ENCODE results near the gene CRNN. TPM values are rescaled to one million over a fixed set of nuclear protein-coding genes. Genes with fewer than 3 reads are reported as not detected.

CRNN gene
- not detected for polyA plus RNA-seq (2013, experiment 1 of 2)
- not detected for polyA plus RNA-seq (2013, experiment 2 of 2)

DNA sequence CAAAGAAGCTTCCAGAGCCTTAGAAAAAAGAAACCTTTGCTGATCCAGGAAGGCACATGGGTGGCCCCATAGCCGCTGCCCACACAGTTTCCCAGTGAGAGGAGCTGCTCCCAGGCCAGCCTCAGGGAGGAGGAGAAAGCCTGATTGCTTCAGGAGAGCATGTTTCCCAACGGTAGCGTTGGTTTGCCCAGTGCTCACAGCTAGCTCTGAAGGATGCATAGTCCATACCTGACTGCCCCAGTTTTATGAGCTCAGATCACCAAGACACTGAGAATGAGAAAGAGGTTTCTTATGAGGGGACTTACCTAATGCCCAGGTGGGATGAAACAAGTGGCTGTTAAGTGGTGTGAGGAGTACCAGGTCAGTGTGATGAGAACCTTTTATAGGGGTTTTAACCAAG lies at the start of gene CRNN:
Gene CRNN, minus strand, starts transcription at position 355 of the 400 bp plus-strand sequence. CDS start 2,030 bp downstream, outside the sequence.
- no peak within 1 kb of the TSS for H2BK15ac ChIP-seq (ENCODE audit: low read length)
- peaks cover 0 to 8% (median 0%) of the 10 kb centered on the region in 3 experiments for H3K27me3 ChIP-seq (ENCODE audit: control insufficient read depth in 3 of 3, insufficient read depth in 3 of 3, low read depth in 1 of 3, low read length in 3 of 3)
- no peak within 1 kb of the TSS for H2AFZ ChIP-seq (ENCODE audit: low read length)
- no peak within 1 kb of the TSS for H4K91ac ChIP-seq (ENCODE audit: low read depth, low read length, poor library complexity)
- no peak within 1 kb of the TSS for H4K8ac ChIP-seq (ENCODE audit: low read depth, low read length)
- no peak within 1 kb of the TSS for H2BK5ac ChIP-seq (ENCODE audit: low read length)
- H3K9ac ChIP-seq (ENCODE audit: low read depth, low read length, poor library complexity) = no peak within 1 kb of the TSS
- no peak within 1 kb of the TSS for H2AK5ac ChIP-seq (ENCODE audit: low read depth, low read length)
- no peak within 1 kb of the TSS for H3K4me2 ChIP-seq (ENCODE audit: insufficient read depth, low read length, poor library complexity, severe bottlenecking)
- H2BK120ac ChIP-seq (ENCODE audit: low read depth, low read length) = no peak within 1 kb of the TSS
- H3K4me3 ChIP-seq (ENCODE audit: low read length in 2 of 2) = no peak within 1 kb of the TSS
- H3K4ac ChIP-seq (ENCODE audit: low read length) = no peak within 1 kb of the TSS
- no peak within 1 kb of the TSS for H3K27ac ChIP-seq (replicated peaks; ENCODE audit: low read length)
- H2BK12ac ChIP-seq (ENCODE audit: low read length) = no peak within 1 kb of the TSS
- H3K4me1 ChIP-seq (ENCODE audit: control insufficient read depth in 2 of 2, insufficient read depth in 1 of 2, low read depth in 1 of 2, low read length in 2 of 2) = no peaks in the 10 kb centered on the region
- no peak within 1 kb of the TSS for H3K14ac ChIP-seq (ENCODE audit: low read length)
- no peaks in the 10 kb centered on the region for H3K79me1 ChIP-seq (ENCODE audit: low read depth, low read length)
- no peaks in the 10 kb centered on the region for H3K36me3 ChIP-seq (replicated peaks in 1 of 2; ENCODE audit: control insufficient read depth in 2 of 2, insufficient read depth in 2 of 2, low read length in 2 of 2)
- no peak within 1 kb of the TSS for H3K23ac ChIP-seq (ENCODE audit: low read depth, low read length, poor library complexity)
- DNase-seq (ENCODE audit: low spot score) = no peak
- peaks cover 0 to 50% of the 10 kb centered on the region in 2 donors for H3K9me3 ChIP-seq (replicated peaks in 1 of 2; ENCODE audit: control insufficient read depth in 2 of 2, insufficient read depth in 1 of 2, low read depth in 1 of 2, low read length in 2 of 2)
- WGBS, 2 donors (ENCODE audit: extremely low coverage in 2 of 2, insufficient read length in 2 of 2, insufficient replicate concordance in 1 of 2) = no CpG with 5 or more reads among the region's 3 CpGs
- H3K18ac ChIP-seq (ENCODE audit: low read length) = no peak within 1 kb of the TSS

DNA sequence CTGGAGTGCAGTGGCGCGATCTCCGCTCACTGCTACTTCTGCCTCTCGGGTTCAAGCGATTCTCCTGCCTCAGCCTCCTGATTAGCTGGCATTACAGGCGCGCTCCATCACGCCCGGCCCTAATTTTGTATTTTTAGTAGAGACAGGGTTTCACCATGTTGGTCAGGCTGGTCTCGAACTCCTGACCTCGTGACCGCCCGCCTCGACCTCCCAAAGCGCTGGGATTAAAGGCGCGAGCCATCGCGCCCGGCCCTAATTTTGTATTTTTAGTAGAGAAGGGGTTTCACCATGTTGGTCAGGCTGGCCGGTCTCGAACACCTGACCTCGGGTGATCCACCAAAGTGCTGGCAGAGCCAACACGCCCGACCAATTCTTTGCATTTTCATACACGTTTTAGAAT lies 48.6 kb upstream of the CRNN start:
- no CpG with 5 or more reads among the region's 26 CpGs for WGBS, 2 donors (ENCODE audit: extremely low coverage in 2 of 2, insufficient read length in 2 of 2, insufficient replicate concordance in 1 of 2)
- Histone ChIP-seq H2AK5ac (ENCODE audit: low read depth, low read length) (no peak overlapping the region), H4K8ac (ENCODE audit: low read depth, low read length) (no peak overlapping the region), H3K27ac (replicated peaks; ENCODE audit: low read length) (no peak overlapping the region), H3K9ac (ENCODE audit: low read depth, low read length, poor library complexity) (no peak overlapping the region), H2BK15ac (ENCODE audit: low read length) (no peak overlapping the region), H2AFZ (ENCODE audit: low read length) (no peak overlapping the region), H3K14ac (ENCODE audit: low read length) (no peak overlapping the region), H4K91ac (ENCODE audit: low read depth, low read length, poor library complexity) (no peak overlapping the region), H3K4me3 (ENCODE audit: low read length in 2 of 2) (no peak overlapping the region), H3K23ac (ENCODE audit: low read depth, low read length, poor library complexity) (no peak overlapping the region), H2BK12ac (ENCODE audit: low read length) (no peak overlapping the region), H3K9me3 (replicated peaks in 1 of 2; ENCODE audit: control insufficient read depth in 2 of 2, insufficient read depth in 1 of 2, low read depth in 1 of 2, low read length in 2 of 2) (peaks cover 0 to 11% of the 10 kb centered on the region in 2 donors), H3K27me3 (ENCODE audit: control insufficient read depth in 3 of 3, insufficient read depth in 3 of 3, low read depth in 1 of 3, low read length in 3 of 3) (no peaks in the 10 kb centered on the region), H3K36me3 (replicated peaks in 1 of 2; ENCODE audit: control insufficient read depth in 2 of 2, insufficient read depth in 2 of 2, low read length in 2 of 2) (no peaks in the 10 kb centered on the region), H3K4me2 (ENCODE audit: insufficient read depth, low read length, poor library complexity, severe bottlenecking) (no peak overlapping the region), H3K18ac (ENCODE audit: low read length) (no peak overlapping the region), H2BK5ac (ENCODE audit: low read length) (no peak overlapping the region), H3K4me1 (ENCODE audit: control insufficient read depth in 2 of 2, insufficient read depth in 1 of 2, low read depth in 1 of 2, low read length in 2 of 2) (no peaks in the 10 kb centered on the region), H3K4ac (ENCODE audit: low read length) (no peak overlapping the region), H3K79me1 (ENCODE audit: low read depth, low read length) (peaks cover 2% of the 10 kb centered on the region), H2BK120ac (ENCODE audit: low read depth, low read length) (no peak overlapping the region)
- no peak for DNase-seq (ENCODE audit: low spot score)

GRCh38 chr1:152461544-152461943 lies 47.5 kb upstream of the CRNN start:
- H3K18ac ChIP-seq (ENCODE audit: low read length) = no peak overlapping the region
- no peak overlapping the region for H2BK5ac ChIP-seq (ENCODE audit: low read length)
- no peak overlapping the region for H2AK5ac ChIP-seq (ENCODE audit: low read depth, low read length)
- WGBS, 2 donors (ENCODE audit: extremely low coverage in 2 of 2, insufficient read length in 2 of 2, insufficient replicate concordance in 1 of 2) = no CpG with 5 or more reads among the region's 6 CpGs
- no peak overlapping the region for H3K4me3 ChIP-seq (ENCODE audit: low read length in 2 of 2)
- H4K8ac ChIP-seq (ENCODE audit: low read depth, low read length) = no peak overlapping the region
- H2AFZ ChIP-seq (ENCODE audit: low read length) = no peak overlapping the region
- no peak overlapping the region for H2BK120ac ChIP-seq (ENCODE audit: low read depth, low read length)
- H3K23ac ChIP-seq (ENCODE audit: low read depth, low read length, poor library complexity) = no peak overlapping the region
- peaks cover 2% of the 10 kb centered on the region for H3K79me1 ChIP-seq (ENCODE audit: low read depth, low read length)
- H3K27ac ChIP-seq (replicated peaks; ENCODE audit: low read length) = no peak overlapping the region
- DNase-seq (ENCODE audit: low spot score) = no peak
- no peak overlapping the region for H3K14ac ChIP-seq (ENCODE audit: low read length)
- no peak overlapping the region for H4K91ac ChIP-seq (ENCODE audit: low read depth, low read length, poor library complexity)
- H3K27me3 ChIP-seq (ENCODE audit: control insufficient read depth in 3 of 3, insufficient read depth in 3 of 3, low read depth in 1 of 3, low read length in 3 of 3) = no peaks in the 10 kb centered on the region
- H3K4ac ChIP-seq (ENCODE audit: low read length) = no peak overlapping the region
- no peaks in the 10 kb centered on the region for H3K36me3 ChIP-seq (replicated peaks in 1 of 2; ENCODE audit: control insufficient read depth in 2 of 2, insufficient read depth in 2 of 2, low read length in 2 of 2)
- peaks cover 0 to 12% of the 10 kb centered on the region in 2 donors for H3K9me3 ChIP-seq (replicated peaks in 1 of 2; ENCODE audit: control insufficient read depth in 2 of 2, insufficient read depth in 1 of 2, low read depth in 1 of 2, low read length in 2 of 2)
- H3K4me2 ChIP-seq (ENCODE audit: insufficient read depth, low read length, poor library complexity, severe bottlenecking) = no peak overlapping the region
- H3K4me1 ChIP-seq (ENCODE audit: control insufficient read depth in 2 of 2, insufficient read depth in 1 of 2, low read depth in 1 of 2, low read length in 2 of 2) = no peaks in the 10 kb centered on the region
- no peak overlapping the region for H2BK12ac ChIP-seq (ENCODE audit: low read length)
- no peak overlapping the region for H3K9ac ChIP-seq (ENCODE audit: low read depth, low read length, poor library complexity)
- H2BK15ac ChIP-seq (ENCODE audit: low read length) = no peak overlapping the region

- H2BK5ac ChIP-seq (ENCODE audit: low read length) = no peak overlapping the region
- H3K18ac ChIP-seq (ENCODE audit: low read length) = no peak overlapping the region
- no peaks in the 10 kb centered on the region for H3K36me3 ChIP-seq (replicated peaks in 1 of 2; ENCODE audit: control insufficient read depth in 2 of 2, insufficient read depth in 2 of 2, low read length in 2 of 2)
- H3K4me1 ChIP-seq (ENCODE audit: control insufficient read depth in 2 of 2, insufficient read depth in 1 of 2, low read depth in 1 of 2, low read length in 2 of 2) = no peaks in the 10 kb centered on the region
- no peak overlapping the region for H3K14ac ChIP-seq (ENCODE audit: low read length)
- peaks cover 0 to 13% of the 10 kb centered on the region in 2 donors for H3K9me3 ChIP-seq (replicated peaks in 1 of 2; ENCODE audit: control insufficient read depth in 2 of 2, insufficient read depth in 1 of 2, low read depth in 1 of 2, low read length in 2 of 2)
- no peak overlapping the region for H2AFZ ChIP-seq (ENCODE audit: low read length)
- H3K4me3 ChIP-seq (ENCODE audit: low read length in 2 of 2) = no peak overlapping the region
- H3K27me3 ChIP-seq (ENCODE audit: control insufficient read depth in 3 of 3, insufficient read depth in 3 of 3, low read depth in 1 of 3, low read length in 3 of 3) = no peaks in the 10 kb centered on the region
- peaks cover 2% of the 10 kb centered on the region for H3K79me1 ChIP-seq (ENCODE audit: low read depth, low read length)
- H2BK120ac ChIP-seq (ENCODE audit: low read depth, low read length) = no peak overlapping the region
- no peak overlapping the region for H3K27ac ChIP-seq (replicated peaks; ENCODE audit: low read length)
- no peak overlapping the region for H3K4ac ChIP-seq (ENCODE audit: low read length)
- no peak for DNase-seq (ENCODE audit: low spot score)
- no peak overlapping the region for H2BK15ac ChIP-seq (ENCODE audit: low read length)
- H4K91ac ChIP-seq (ENCODE audit: low read depth, low read length, poor library complexity) = no peak overlapping the region
- no CpG with 5 or more reads among the region's 3 CpGs for WGBS, 2 donors (ENCODE audit: extremely low coverage in 2 of 2, insufficient read length in 2 of 2, insufficient replicate concordance in 1 of 2)
- no peak overlapping the region for H3K9ac ChIP-seq (ENCODE audit: low read depth, low read length, poor library complexity)
- no peak overlapping the region for H2AK5ac ChIP-seq (ENCODE audit: low read depth, low read length)
- H3K23ac ChIP-seq (ENCODE audit: low read depth, low read length, poor library complexity) = no peak overlapping the region
- no peak overlapping the region for H3K4me2 ChIP-seq (ENCODE audit: insufficient read depth, low read length, poor library complexity, severe bottlenecking)
- H2BK12ac ChIP-seq (ENCODE audit: low read length) = no peak overlapping the region
- H4K8ac ChIP-seq (ENCODE audit: low read depth, low read length) = no peak overlapping the region
Measured at GRCh38 chr1:152460529-152460899, 46.5 kb upstream of the CRNN start.

Measured in neuronal stem cell (in vitro differentiated cells).